Mesodermal cell (in vitro differentiated cells): Measurements from ENCODE around the gene TGFB1.

ENCODE experiments used
- H3K27ac ChIP-seq: 2 replicates; pipeline ENCODE4 v1.7.0; 2013; ENCODE audit warnings: mild to moderate bottlenecking, low read depth, low read length, moderate library complexity; ENCODE audit not compliant: severe bottlenecking
- H3K36me3 ChIP-seq: 2 replicates; pipeline ENCODE4 v1.7.1; 2013; ENCODE audit warnings: mild to moderate bottlenecking, low read length, moderate library complexity; ENCODE audit not compliant: control insufficient read depth, insufficient read depth
- H3K4me1 ChIP-seq: one replicate; pipeline ENCODE4 v1.7.1; 2013; ENCODE audit warnings: mild to moderate bottlenecking, low read length; ENCODE audit not compliant: insufficient read depth, control insufficient read depth, poor library complexity, severe bottlenecking
- H3K4me3 ChIP-seq: 2 replicates; pipeline ENCODE4 v1.7.0; 2013; ENCODE audit warnings: low read length, control low read depth, mild to moderate bottlenecking; ENCODE audit not compliant: insufficient read depth, poor library complexity, severe bottlenecking; ENCODE audit errors: extremely low read depth
- H3K9me3 ChIP-seq: 2 replicates; pipeline ENCODE4 v1.7.1; 2013; ENCODE audit warnings: mild to moderate bottlenecking, low read length, moderate library complexity; ENCODE audit not compliant: control insufficient read depth
- WGBS, 2 experiments: methylation state at CpG; one replicate each; pipeline ENCODE4 v1.1.5; 2013; ENCODE audit warnings: missing lambda C conversion rate in 2 of 2; ENCODE audit not compliant: insufficient coverage in 2 of 2; 5-methylcytosine and 5-hydroxymethylcytosine counted together

TGFB1 gene

DNA sequence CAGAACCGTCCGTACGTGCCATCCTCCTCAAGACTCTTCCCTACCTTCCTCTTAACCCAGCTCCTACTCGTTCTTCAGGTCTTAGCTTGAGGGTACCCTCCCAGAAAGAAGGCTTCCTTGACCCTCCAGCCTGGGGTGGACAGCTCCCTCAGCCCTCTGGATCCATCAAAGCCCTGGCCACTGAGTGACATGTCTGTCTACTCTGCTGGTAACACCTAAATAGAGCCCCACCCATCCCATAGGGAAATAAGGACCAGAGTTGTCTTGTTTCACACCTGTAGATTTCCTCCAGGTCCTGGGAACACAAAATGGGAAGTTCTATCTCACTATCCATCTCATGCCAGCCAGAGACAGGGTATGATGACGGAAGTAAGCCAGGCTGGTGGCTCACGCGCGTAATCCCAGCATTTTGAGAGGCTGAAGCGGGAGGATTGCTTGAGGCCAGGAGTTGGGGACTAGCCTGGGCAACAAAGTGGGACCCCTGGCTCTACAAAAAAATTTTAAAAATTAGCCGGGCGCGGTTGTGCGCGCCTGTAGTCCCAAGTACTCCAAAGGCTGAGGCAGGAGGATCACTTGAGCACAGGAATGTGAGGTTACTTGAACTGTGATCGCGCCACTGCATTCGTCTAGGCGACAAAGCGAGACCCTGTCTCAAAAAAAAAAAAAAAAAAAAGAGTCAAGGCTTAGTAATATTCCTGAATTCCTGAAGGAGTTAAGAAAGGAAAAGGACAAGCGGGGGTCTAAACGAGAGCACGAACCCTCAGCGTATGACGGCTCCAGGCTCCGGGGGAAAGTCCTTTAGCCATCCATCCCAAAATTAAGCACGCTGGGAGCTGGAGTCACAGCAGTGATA is 44.3 kb downstream of the TGFB1 start:
- H3K4me1 ChIP-seq = peaks cover 12% of the 10 kb centered on the region
- peak overlapping the region; percentile 94 for H3K27ac ChIP-seq
- 52 to 60% methylated on average over 17 to 26 of the region's 26 CpGs for WGBS, 2 experiments
- peaks cover 61% of the 10 kb centered on the region for H3K36me3 ChIP-seq
- peak overlapping the region; percentile 72 for H3K4me3 ChIP-seq
- no peaks in the 10 kb centered on the region for H3K9me3 ChIP-seq

- H3K9me3 ChIP-seq = no peaks in the 10 kb centered on the region
- H3K36me3 ChIP-seq = peaks cover 62% of the 10 kb centered on the region
- H3K27ac ChIP-seq = peak overlapping the region; percentile 94
- 43 to 46% methylated on average over 7 to 8 of the region's 8 CpGs for WGBS, 2 experiments
- H3K4me3 ChIP-seq = peak overlapping the region; percentile 72
- H3K4me1 ChIP-seq = peaks cover 12% of the 10 kb centered on the region
Observed at GRCh38 chr19:41308450-41309179, 45.1 kb downstream of the TGFB1 start.

- Histone ChIP-seq H3K4me3 (no peak overlapping the region), H3K27ac (peak overlapping the region; percentile 81), H3K36me3 (peaks cover 62% of the 10 kb centered on the region), H3K4me1 (peaks cover 12% of the 10 kb centered on the region), H3K9me3 (no peaks in the 10 kb centered on the region)
- WGBS, 2 experiments = 89 to 90% methylated on average over 3 to 4 of the region's 4 CpGs
Observed at GRCh38 chr19:41307954-41308449, 45.7 kb downstream of the TGFB1 start.

DNA sequence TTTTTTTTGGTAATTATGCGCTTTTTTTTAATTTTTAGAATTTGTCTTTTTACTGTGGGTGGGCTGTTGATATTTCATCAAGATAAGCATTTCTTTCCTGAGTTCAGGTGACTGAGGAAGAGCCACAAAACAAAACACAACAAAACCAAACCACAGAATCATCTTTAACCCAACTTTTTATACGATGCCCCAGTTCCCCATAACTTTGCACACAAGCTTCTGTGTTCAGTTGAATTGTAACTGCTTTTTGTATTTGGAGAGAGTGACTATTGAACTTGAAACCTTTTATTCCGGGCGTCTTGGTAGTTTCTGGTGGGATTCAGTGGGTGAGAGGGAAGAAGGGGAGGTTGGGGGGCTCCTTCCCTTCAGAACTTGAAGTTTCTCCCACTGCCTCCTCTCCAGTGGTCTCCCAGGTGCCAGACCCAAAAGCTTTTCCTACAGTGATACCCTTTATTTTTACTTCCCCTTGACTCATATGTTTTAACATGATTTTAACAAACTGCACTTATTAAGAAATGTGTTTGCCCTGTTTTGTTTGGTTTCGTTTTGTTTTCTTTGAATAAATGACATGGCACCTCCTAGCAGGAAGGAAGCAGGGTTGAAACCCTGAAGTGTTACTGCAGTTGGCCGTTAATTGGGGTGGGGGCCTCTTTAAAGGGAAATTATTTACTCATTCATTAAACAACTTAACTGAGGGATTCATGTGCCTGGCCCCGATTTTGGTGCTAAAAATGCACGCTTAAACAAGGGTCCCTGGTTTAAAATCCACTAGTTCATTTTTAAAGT is 46.4 kb downstream of the TGFB1 start:
- Histone ChIP-seq H3K27ac (peak overlapping the region; percentile 45), H3K36me3 (peaks cover 62% of the 10 kb centered on the region), H3K9me3 (no peaks in the 10 kb centered on the region)

DNA sequence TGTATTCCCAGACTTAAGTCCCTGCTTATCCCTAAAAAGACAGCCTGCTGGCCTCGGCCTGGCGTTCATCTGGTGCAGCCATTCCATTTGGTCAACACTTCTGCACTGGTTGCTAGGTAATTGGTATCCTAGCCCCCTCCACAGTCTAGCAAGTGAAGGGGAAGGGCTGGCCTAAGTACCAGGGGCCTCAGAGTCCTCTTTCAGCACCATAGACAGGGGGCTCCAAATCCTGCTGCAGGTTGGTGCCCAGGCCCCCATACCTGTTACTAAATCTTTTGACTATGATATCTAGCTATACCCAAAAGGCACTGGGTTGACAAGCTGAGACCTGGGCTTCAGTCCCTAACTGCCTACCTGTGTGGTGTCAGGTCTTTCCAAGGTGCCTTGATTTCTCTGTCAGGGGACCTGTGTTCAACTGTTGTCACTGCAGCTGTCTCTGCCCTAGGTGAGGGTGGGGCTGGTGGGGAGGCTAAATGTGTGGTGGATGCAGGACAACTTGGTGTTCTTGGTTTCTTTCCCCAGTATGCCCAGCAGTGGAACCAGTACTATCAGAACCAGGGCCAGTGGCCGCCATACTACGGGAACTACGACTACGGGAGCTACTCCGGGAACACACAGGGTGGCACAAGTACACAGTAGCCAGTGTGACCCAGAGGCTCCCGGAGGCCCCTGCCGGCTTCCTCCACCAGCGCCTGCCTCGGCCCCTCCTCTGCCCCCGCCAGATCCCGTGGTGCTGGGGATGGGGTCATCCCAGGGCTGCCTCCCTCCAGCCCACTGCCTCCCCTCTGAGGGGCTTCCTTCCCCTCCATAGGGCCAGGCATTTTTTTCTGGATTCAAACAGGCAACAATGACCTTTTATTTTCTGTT is 47.6 kb downstream of the TGFB1 start:
- WGBS, 2 experiments = 92 to 98% methylated on average over 12 of the region's 13 CpGs
- no peaks in the 10 kb centered on the region for H3K9me3 ChIP-seq
- peak overlapping the region; percentile 45 for H3K27ac ChIP-seq
- H3K36me3 ChIP-seq = peaks cover 69% of the 10 kb centered on the region
- H3K4me1 ChIP-seq = peaks cover 12% of the 10 kb centered on the region
- no peak overlapping the region for H3K4me3 ChIP-seq

More for the DNA sequence above, 46.4 kb downstream of the TGFB1 start:
- Histone ChIP-seq H3K4me1 (peaks cover 12% of the 10 kb centered on the region), H3K4me3 (no peak overlapping the region)
- 94% methylated on average over 5 of the region's 8 CpGs; no CpG with 5 or more reads in 1 of the 2 experiments for WGBS, 2 experiments

GRCh38 chr19:41304706-41305483 is 48.8 kb downstream of the TGFB1 start:
- WGBS, 2 experiments = 100% methylated on average over 1 to 2 of the region's 4 CpGs
- peaks cover 82% of the 10 kb centered on the region for H3K36me3 ChIP-seq
- H3K27ac ChIP-seq = peak overlapping the region; percentile 16
- no peak overlapping the region for H3K4me3 ChIP-seq
- peaks cover 12% of the 10 kb centered on the region for H3K4me1 ChIP-seq
- no peaks in the 10 kb centered on the region for H3K9me3 ChIP-seq

DNA sequence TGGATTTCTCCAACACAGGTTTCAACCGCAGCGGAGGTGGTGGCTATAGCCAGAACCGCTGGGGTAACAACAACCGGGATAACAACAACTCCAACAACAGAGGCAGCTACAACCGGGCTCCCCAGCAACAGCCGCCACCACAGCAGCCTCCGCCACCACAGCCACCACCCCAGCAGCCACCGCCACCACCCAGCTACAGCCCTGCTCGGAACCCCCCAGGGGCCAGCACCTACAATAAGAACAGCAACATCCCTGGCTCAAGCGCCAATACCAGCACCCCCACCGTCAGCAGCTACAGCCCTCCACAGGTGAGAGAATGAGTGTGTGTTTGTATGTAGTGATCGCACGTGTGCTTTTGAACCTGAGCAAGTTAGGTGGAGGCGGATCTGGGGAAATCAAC is 49.8 kb downstream of the TGFB1 start:
- no peak overlapping the region for H3K4me3 ChIP-seq
- H3K9me3 ChIP-seq = no peaks in the 10 kb centered on the region
- peaks cover 7% of the 10 kb centered on the region for H3K4me1 ChIP-seq
- no peak overlapping the region for H3K27ac ChIP-seq
- H3K36me3 ChIP-seq = peaks cover 88% of the 10 kb centered on the region
- 95 to 100% methylated on average over 3 to 6 of the region's 14 CpGs for WGBS, 2 experiments

DNA sequence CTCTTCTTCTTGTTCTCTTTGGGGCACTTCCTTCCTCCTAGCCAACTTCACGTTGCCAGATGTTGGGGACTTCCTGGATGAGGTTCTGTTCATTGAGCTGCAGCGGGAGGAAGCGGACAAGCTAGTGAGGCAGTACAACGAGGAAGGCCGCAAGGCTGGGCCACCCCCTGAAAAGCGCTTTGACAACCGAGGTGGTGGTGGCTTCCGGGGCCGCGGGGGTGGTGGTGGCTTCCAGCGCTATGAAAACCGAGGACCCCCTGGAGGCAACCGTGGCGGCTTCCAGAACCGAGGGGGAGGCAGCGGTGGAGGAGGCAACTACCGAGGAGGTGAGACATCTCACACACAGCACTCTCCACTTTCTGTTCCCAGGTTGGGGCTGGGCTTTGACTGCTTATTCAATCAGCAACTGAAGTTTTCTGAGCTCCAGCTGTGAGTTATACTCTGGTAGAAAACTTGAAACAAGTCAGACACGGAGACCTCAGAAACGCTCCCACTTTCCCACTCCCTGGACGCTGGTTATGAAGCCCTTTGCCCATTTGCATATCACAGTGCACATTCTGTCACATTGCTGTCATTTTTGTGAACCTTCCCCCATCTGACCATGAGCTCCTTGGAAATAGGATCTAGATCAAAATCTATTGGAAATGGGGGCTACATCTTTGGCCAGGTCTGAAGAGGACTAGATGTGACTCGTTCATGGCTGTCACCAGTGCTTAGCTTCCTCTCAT is 50.9 kb downstream of the TGFB1 start:
- peaks cover 4% of the 10 kb centered on the region for H3K4me1 ChIP-seq
- whole genome bisulfite sequencing, 2 experiments = 97 to 98% methylated on average over 16 to 19 of the region's 21 CpGs
- H3K36me3 ChIP-seq = peaks cover 100% of the 10 kb centered on the region
- H3K27ac ChIP-seq = no peak overlapping the region
- no peak overlapping the region for H3K4me3 ChIP-seq
- H3K9me3 ChIP-seq = no peaks in the 10 kb centered on the region

GRCh38 chr19:41300555-41300954 is 53.2 kb downstream of the TGFB1 start:
- H3K36me3 ChIP-seq = peaks cover 100% of the 10 kb centered on the region
- H3K4me1 ChIP-seq = peaks cover 14% of the 10 kb centered on the region
- no peak overlapping the region for H3K4me3 ChIP-seq
- H3K9me3 ChIP-seq = no peaks in the 10 kb centered on the region
- WGBS, 2 experiments = 100% methylated on average over 4 to 5 of the region's 6 CpGs
- no peak overlapping the region for H3K27ac ChIP-seq
